H1 (cell line): ENCODE data around the gene ANKRD31. TPM values are rescaled to one million over a fixed set of nuclear protein-coding genes. Genes with fewer than 3 reads are reported as not detected.

Experiments used
- CTCF ChIA-PET: fragments of 300-600 bp; sonication (Branson Sonifier 250); formaldehyde crosslinking; loops from one replicate; lab custom pipeline; 2021; ENCODE audit not compliant: partially characterized antibody; lab: Charles Lee
- POLR2A ChIA-PET: fragments of 300-600 bp; sonication (Branson Sonifier 250); formaldehyde crosslinking; loops from one replicate; lab custom pipeline; 2021; ENCODE audit warnings: inconsistent platforms; ENCODE audit not compliant: partially characterized antibody; lab: Charles Lee
- DNase-seq, 2 experiments: peaks; one replicate each; pipeline versions ENCODE4 v3.0.0 to v3.0.0-alpha.2; 2010 to 2022; ENCODE audit warnings: low spot score in 2 of 2, low read depth in 1 of 2, mixed read lengths in 1 of 2
- FAIRE-seq: peaks from 2 replicates; lab custom pipeline; 2011; peaks lifted over from hg19 to GRCh38; lab: Jason Lieb, UNC
- H2AFZ ChIP-seq: 2 replicates; pipeline ENCODE4 v1.8.1; 2012; ENCODE audit warnings: low read length, inconsistent platforms
- H2AK5ac ChIP-seq: 2 replicates; pipeline ENCODE4 v1.6.1; 2013; ENCODE audit warnings: low read depth, low read length
- H2BK120ac ChIP-seq: replicated peaks from 2 replicates; pipeline ENCODE3; 2013; ENCODE audit warnings: low read depth, low read length, inconsistent platforms
- H2BK12ac ChIP-seq: 2 replicates; pipeline ENCODE4 v1.6.1; 2013; ENCODE audit warnings: low read depth, low read length
- H2BK15ac ChIP-seq: 2 replicates; pipeline ENCODE4 v1.6.1; 2013; ENCODE audit warnings: low read length
- H2BK20ac ChIP-seq: 2 replicates; pipeline ENCODE4 v1.6.1; 2013; ENCODE audit warnings: low read length
- H2BK5ac ChIP-seq: 2 replicates; pipeline ENCODE4 v1.6.1; 2013; ENCODE audit warnings: low read depth, low read length
- H3K14ac ChIP-seq: 2 replicates; pipeline ENCODE4 v1.6.1; 2013; ENCODE audit warnings: inconsistent platforms; ENCODE audit not compliant: insufficient read length
- H3K18ac ChIP-seq: 2 replicates; pipeline ENCODE4 v1.6.1; 2013; ENCODE audit warnings: low read length; ENCODE audit errors: extremely low read depth
- H3K23ac ChIP-seq: 2 replicates; pipeline ENCODE4 v1.6.1; 2013; ENCODE audit warnings: inconsistent platforms; ENCODE audit not compliant: insufficient read length
- H3K23me2 ChIP-seq: 2 replicates; pipeline ENCODE4 v1.6.1; 2013; ENCODE audit warnings: low read depth, low read length
- H3K27ac ChIP-seq: 2 replicates; pipeline ENCODE4 v1.6.1; 2011; ENCODE audit warnings: low read depth, low read length, inconsistent platforms
- H3K27me3 ChIP-seq, 4 experiments: replicated peaks in 1 of 4; 1 replicate in 1 of 4; 2 replicates in 3 of 4; pipeline versions ENCODE4 v1.6.1 to v1.8.1; 2011 to 2013; ENCODE audit warnings: low read length in 3 of 4, mild to moderate bottlenecking in 3 of 4, inconsistent platforms in 2 of 4, mixed read lengths in 2 of 4, moderate library complexity in 1 of 4; ENCODE audit not compliant: control insufficient read depth in 3 of 4, insufficient read depth in 3 of 4; ENCODE audit errors: extremely low read depth in 1 of 4
- H3K36me3 ChIP-seq, 4 experiments: 2 replicates each; pipeline versions ENCODE4 v1.6.1 to v1.8.1; 2011 to 2013; ENCODE audit warnings: mild to moderate bottlenecking in 4 of 4, low read length in 3 of 4, moderate library complexity in 2 of 4, control low read depth in 1 of 4, inconsistent platforms in 1 of 4; ENCODE audit not compliant: insufficient read depth in 4 of 4, control insufficient read depth in 2 of 4
- H3K4ac ChIP-seq: replicated peaks from 2 replicates; pipeline ENCODE3; 2013; ENCODE audit warnings: low read length, low read depth, mixed read lengths, inconsistent platforms; ENCODE audit not compliant: insufficient read length
- H3K4me1 ChIP-seq, 4 experiments: replicated peaks in 1 of 4; 1 replicate in 1 of 4; 2 replicates in 3 of 4; pipeline versions ENCODE4 v1.6.1 to v1.8.1; 2011 to 2013; ENCODE audit warnings: low read length in 3 of 4, inconsistent platforms in 2 of 4, mixed read lengths in 1 of 4; ENCODE audit not compliant: insufficient read depth in 4 of 4, control insufficient read depth in 3 of 4
- H3K4me2 ChIP-seq, 2 experiments: 2 replicates each; pipeline versions ENCODE4 v1.6.1 to v1.8.1; 2011 to 2013; ENCODE audit warnings: low read depth in 2 of 2, low read length in 2 of 2, control low read depth in 1 of 2, inconsistent platforms in 1 of 2, mild to moderate bottlenecking in 1 of 2; ENCODE audit not compliant: insufficient read depth in 1 of 2
- H3K4me3 ChIP-seq, 4 experiments: fragments of 200-600, 300-600 bp in 1 of 4; sonication (generic), shearing (Covaris generic), sonication (Bioruptor Twin) in 1 of 4; 2 replicates each; pipeline versions ENCODE4 v1.5.1 to v1.8.1; 2011 to 2016; ENCODE audit warnings: low read length in 4 of 4, low read depth in 3 of 4, control low read depth in 2 of 4, inconsistent platforms in 2 of 4, mild to moderate bottlenecking in 2 of 4, mixed read lengths in 1 of 4, moderate library complexity in 1 of 4; ENCODE audit not compliant: insufficient read depth in 2 of 4; ENCODE audit errors: extremely low read depth in 1 of 4
- H3K56ac ChIP-seq: replicated peaks from 2 replicates; pipeline ENCODE3; 2013; ENCODE audit warnings: low read depth, mild to moderate bottlenecking, mixed read lengths, low read length, inconsistent platforms; ENCODE audit not compliant: insufficient read length
- H3K79me1 ChIP-seq: 2 replicates; pipeline ENCODE4 v1.6.1; 2013; ENCODE audit warnings: low read depth, low read length, control low read depth
- H3K79me2 ChIP-seq, 2 experiments: 2 replicates each; pipeline versions ENCODE4 v1.6.1 to v1.8.1; 2012 to 2013; ENCODE audit warnings: low read length in 2 of 2, mild to moderate bottlenecking in 2 of 2, inconsistent platforms in 1 of 2; ENCODE audit not compliant: insufficient read depth in 2 of 2, control insufficient read depth in 1 of 2
- H3K9ac ChIP-seq, 4 experiments: replicated peaks in 1 of 4; 1 replicate in 1 of 4; 2 replicates in 3 of 4; pipeline versions ENCODE4 v1.6.1 to v1.8.1; 2011 to 2013; ENCODE audit warnings: low read depth in 3 of 4, low read length in 3 of 4, control low read depth in 2 of 4, mild to moderate bottlenecking in 2 of 4, moderate library complexity in 2 of 4, inconsistent platforms in 1 of 4; ENCODE audit errors: extremely low read depth in 1 of 4
- H3K9me3 ChIP-seq, 2 experiments: 2 replicates each; pipeline versions ENCODE4 v1.6.1 to v1.8.1; 2012 to 2013; ENCODE audit warnings: mild to moderate bottlenecking in 2 of 2, moderate library complexity in 2 of 2, control low read depth in 1 of 2, inconsistent platforms in 1 of 2, low read depth in 1 of 2, low read length in 1 of 2, mixed read lengths in 1 of 2; ENCODE audit not compliant: insufficient read depth in 2 of 2
- H4K20me1 ChIP-seq, 2 experiments: replicated peaks in 1 of 2; 2 replicates each; pipeline versions ENCODE3 to v1.8.1; 2011 to 2013; ENCODE audit warnings: inconsistent platforms in 2 of 2, low read length in 2 of 2, mild to moderate bottlenecking in 1 of 2; ENCODE audit not compliant: insufficient read depth in 2 of 2, control insufficient read depth in 1 of 2
- H4K5ac ChIP-seq: 2 replicates; pipeline ENCODE4 v1.6.1; 2013; ENCODE audit warnings: low read length, low read depth, mixed read lengths, inconsistent platforms; ENCODE audit not compliant: insufficient read length
- H4K8ac ChIP-seq: 2 replicates; pipeline ENCODE4 v1.8.0; 2013; ENCODE audit warnings: mild to moderate bottlenecking, moderate library complexity, low read length, inconsistent platforms; ENCODE audit not compliant: insufficient read depth; ENCODE audit errors: extremely low read depth
- H4K91ac ChIP-seq: replicated peaks from 2 replicates; pipeline ENCODE3; 2013; ENCODE audit warnings: low read length, mixed read lengths, inconsistent platforms; ENCODE audit not compliant: insufficient read length
- YY1 ChIP-seq: IDR thresholded peaks from 2 replicates; pipeline ENCODE4 v1.6.1; 2011; ENCODE audit warnings: low read depth, mild to moderate bottlenecking, low read length
- WGBS, 2 experiments: shearing (Covaris generic) in 1 of 2; methylation state at CpG; one replicate each; pipeline versions ENCODE4 v1.1.6 to v1.1.7; 2013 to 2015; ENCODE audit warnings: low lambda C conversion rate in 2 of 2, mixed read lengths in 2 of 2, inconsistent platforms in 1 of 2, low coverage in 1 of 2, missing lambda C conversion rate in 1 of 2; ENCODE audit not compliant: insufficient replicate concordance in 2 of 2, insufficient coverage in 1 of 2, insufficient read length in 1 of 2; ENCODE audit errors: extremely low coverage in 1 of 2, missing lambda C conversion rate in 1 of 2; 5-methylcytosine and 5-hydroxymethylcytosine counted together
- polyA plus RNA-seq, 7 experiments: library from polyadenylated mRNA; depleted of rRNA in 3 of 7; stranded (reverse) in 5 of 7; unstranded in 2 of 7; fragments of >200 nt in 5 of 7; fragments of 200-250 nt in 2 of 7; gene quantifications; 1 replicate in 5 of 7; 2 replicates in 1 of 7; 4 replicates in 1 of 7; pipeline versions ENCODE4 v1.2.1 to v1.2.3, GENCODE V29; 2011 to 2013; ENCODE audit warnings: missing spikeins in 2 of 7, mixed read lengths in 2 of 7
- total RNA-seq: library from RNA; stranded (reverse); fragmentation: NEBNext Ultra II Directional; extraction: Animal tissue kit (Norgen Biotek cat#: 25700); gene quantifications from 2 replicates; pipeline ENCODE4 v1.2.1, GENCODE V29; 2021

ANKRD31 gene
- total and polyA plus RNA-seq, 2 of the 8 experiments (the other 6 are each of a cell fraction or from before 2014, with no cell fraction given): 0.05 to 0.06 TPM

GRCh38 chr5:75108931-75109596 lies 127.6 kb downstream of the ANKRD31 start:
- ChIA-PET POLR2A (no interaction called here), CTCF (interaction anchor here (0.6 to 0.8 kb wide), 2 partner anchors 26 to 1111 kb away, joined by 3 to 4 read pairs; no protein-coding TSS in a partner anchor)
- Histone ChIP-seq H3K23me2 (no peaks in the 10 kb centered on the region), H3K4ac (no peak overlapping the region), H3K36me3 (no peaks in the 10 kb centered on the region), H3K9ac (no peak overlapping the region), H2BK5ac (no peak overlapping the region), H2BK12ac (no peak overlapping the region), H3K79me2 (no peaks in the 10 kb centered on the region), H2AFZ (no peak overlapping the region), H3K18ac (no peak overlapping the region), H3K4me3 (no peak overlapping the region), H3K4me1 (no peaks in the 10 kb centered on the region), H4K8ac (no peak overlapping the region), H3K27ac (no peak overlapping the region), H2BK20ac (no peak overlapping the region), H3K23ac (no peak overlapping the region), H3K9me3 (no peaks in the 10 kb centered on the region), H2BK120ac (no peak overlapping the region), H3K14ac (no peak overlapping the region), H2AK5ac (no peak overlapping the region), H3K27me3 (no peaks in the 10 kb centered on the region), H4K91ac (no peak overlapping the region), H2BK15ac (no peak overlapping the region), H4K5ac (no peak overlapping the region), H3K79me1 (no peaks in the 10 kb centered on the region), H4K20me1 (no peaks in the 10 kb centered on the region), H3K4me2 (no peak overlapping the region), H3K56ac (no peak overlapping the region)
- no peak for DNase-seq
- 86% methylated on average over 1 of the region's 1 CpG; no CpG with 5 or more reads in 1 of the 2 experiments for WGBS, 2 experiments
- peak; percentile 65 for FAIRE-seq
- no peak for TF ChIP-seq YY1
